HEK293 (cell line): ENCODE measurements around the gene LARP1.
A peak's percentile ranks its signal among the peaks of the same experiment; 100 is the strongest.
"Not testable (repeated sequence)": the region's sequence is repeated elsewhere in the genome, so short reads cannot be mapped to it uniquely, and the experiment has no call there.

Source experiments
- CTCF ChIA-PET: fragments of 350-600 bp; formaldehyde crosslinking; extraction: SDS; loops from one replicate; lab custom pipeline; 2021; ENCODE audit warnings: antibody characterized with exemption; lab: Yijun Ruan, JAX
- POLR2A ChIA-PET: fragments of 300-600 bp; formaldehyde crosslinking; extraction: SDS; loops from one replicate; lab custom pipeline; 2020; ENCODE audit warnings: antibody characterized with exemption, inconsistent platforms; lab: Yijun Ruan, JAX
- H3K27ac ChIP-seq: fragments of 200-500 bp; sonication (Bioruptor generic); 2 replicates; pipeline ENCODE4 v1.5.1; 2014; ENCODE audit warnings: low read depth, low read length, control low read depth, inconsistent platforms; ENCODE audit errors: extremely low read depth
- H3K36me3 ChIP-seq, 2 experiments: fragments of 200-500 bp in 1 of 2; sonication (Bioruptor generic) in 1 of 2; 1 replicate in 1 of 2; 2 replicates in 1 of 2; pipeline ENCODE4 v1.5.1; 2014 to 2017; ENCODE audit warnings: inconsistent platforms in 2 of 2, low read length in 2 of 2; ENCODE audit not compliant: control insufficient read depth in 2 of 2, insufficient read depth in 1 of 2
- H3K4me1 ChIP-seq: fragments of 200-500 bp; sonication (Bioruptor generic); 2 replicates; pipeline ENCODE4 v1.5.1; 2014; ENCODE audit warnings: mild to moderate bottlenecking, low read length, inconsistent platforms; ENCODE audit not compliant: control insufficient read depth, insufficient read depth
- H3K4me3 ChIP-seq: 2 replicates; pipeline ENCODE4 v1.5.1; 2011; ENCODE audit warnings: low read depth, mild to moderate bottlenecking, control low read depth, low read length, moderate library complexity
- H3K9me3 ChIP-seq: fragments of 200-500 bp; sonication (Bioruptor generic); 2 replicates; pipeline ENCODE4 v1.5.1; 2014; ENCODE audit warnings: low read depth, low read length, inconsistent platforms; ENCODE audit not compliant: control insufficient read depth, insufficient read depth
- OSR2 ChIP-seq: fragments of 450-650 bp; formaldehyde crosslinking; IDR thresholded peaks from 2 replicates; pipeline ENCODE4 v1.5.1; 2016; ENCODE audit warnings: missing biosample characterization, missing genetic modification characterization
- ZBTB17 ChIP-seq: fragments of 450-650 bp; formaldehyde crosslinking; IDR thresholded peaks from 2 replicates; pipeline ENCODE4 v1.5.1; 2016; ENCODE audit warnings: missing biosample characterization, missing genetic modification characterization
- ZEB2 ChIP-seq: fragments of 450-650 bp; formaldehyde crosslinking; IDR thresholded peaks from 2 replicates; pipeline ENCODE4 v1.5.1; 2016; ENCODE audit warnings: missing biosample characterization, missing genetic modification characterization
- ZNF140 ChIP-seq: fragments of 450-650 bp; formaldehyde crosslinking; IDR thresholded peaks from 2 replicates; pipeline ENCODE4 v1.5.1; 2016; ENCODE audit warnings: missing biosample characterization, missing genetic modification characterization
- ZNF169 ChIP-seq: fragments of 450-650 bp; formaldehyde crosslinking; IDR thresholded peaks from 2 replicates; pipeline ENCODE4 v1.5.1; 2016; ENCODE audit warnings: missing biosample characterization, missing genetic modification characterization
- ZNF2 ChIP-seq: fragments of 450-650 bp; formaldehyde crosslinking; IDR thresholded peaks from 2 replicates; pipeline ENCODE4 v1.5.1; 2016; ENCODE audit warnings: missing biosample characterization, missing genetic modification characterization
- ZNF221 ChIP-seq: fragments of 450-650 bp; formaldehyde crosslinking; IDR thresholded peaks from 2 replicates; pipeline ENCODE4 v1.5.1; 2017; ENCODE audit warnings: missing biosample characterization, missing genetic modification characterization, borderline replicate concordance
- ZNF366 ChIP-seq: fragments of 450-650 bp; formaldehyde crosslinking; conservative IDR thresholded peaks from 2 replicates; pipeline ENCODE4 v1.5.1; 2016; ENCODE audit warnings: missing biosample characterization, missing genetic modification characterization
- ZNF394 ChIP-seq: fragments of 450-650 bp; formaldehyde crosslinking; IDR thresholded peaks from 2 replicates; pipeline ENCODE4 v1.5.1; 2016; ENCODE audit warnings: missing biosample characterization, missing genetic modification characterization, mild to moderate bottlenecking, moderate library complexity, borderline replicate concordance
- ZNF514 ChIP-seq: fragments of 450-650 bp; formaldehyde crosslinking; IDR thresholded peaks from 2 replicates; pipeline ENCODE4 v1.5.1; 2016; ENCODE audit warnings: missing biosample characterization, missing genetic modification characterization
- ZNF555 ChIP-seq: fragments of 450-650 bp; formaldehyde crosslinking; conservative IDR thresholded peaks from 2 replicates; pipeline ENCODE4 v1.5.1; 2017; ENCODE audit warnings: missing biosample characterization, mild to moderate bottlenecking, missing genetic modification characterization, inconsistent platforms
- ZNF561 ChIP-seq: fragments of 450-650 bp; IDR thresholded peaks from 2 replicates; pipeline ENCODE4 v1.5.1; 2018; ENCODE audit warnings: missing biosample characterization, missing genetic modification characterization, borderline replicate concordance
- ZNF585B ChIP-seq: fragments of 450-650 bp; formaldehyde crosslinking; IDR thresholded peaks from 2 replicates; pipeline ENCODE4 v1.5.1; 2016; ENCODE audit warnings: missing biosample characterization, missing genetic modification characterization
- ZNF600 ChIP-seq: fragments of 450-650 bp; formaldehyde crosslinking; IDR thresholded peaks from 2 replicates; pipeline ENCODE4 v1.5.1; 2016; ENCODE audit warnings: missing biosample characterization, missing genetic modification characterization
- ZNF768 ChIP-seq: fragments of 450-650 bp; formaldehyde crosslinking; IDR thresholded peaks from 2 replicates; pipeline ENCODE4 v1.5.1; 2018; ENCODE audit warnings: missing biosample characterization, mild to moderate bottlenecking, missing genetic modification characterization
- TF ChIP-seq, protein P1 (sequence below): fragments of 450-650 bp; formaldehyde crosslinking; optimal IDR thresholded peaks from 2 replicates; pipeline ENCODE3; 2016; ENCODE audit warnings: missing biosample characterization, mild to moderate bottlenecking, missing genetic modification characterization
- TF ChIP-seq, protein P2 (sequence below): fragments of 450-650 bp; formaldehyde crosslinking; IDR thresholded peaks from 2 replicates; pipeline ENCODE4 v1.5.1; 2016; ENCODE audit warnings: missing biosample characterization, missing genetic modification characterization
- TF ChIP-seq, protein P3 (sequence below): fragments of 450-650 bp; formaldehyde crosslinking; IDR thresholded peaks from 2 replicates; pipeline ENCODE4 v1.5.1; 2016; ENCODE audit warnings: missing biosample characterization, missing genetic modification characterization

LARP1 gene

DNA sequence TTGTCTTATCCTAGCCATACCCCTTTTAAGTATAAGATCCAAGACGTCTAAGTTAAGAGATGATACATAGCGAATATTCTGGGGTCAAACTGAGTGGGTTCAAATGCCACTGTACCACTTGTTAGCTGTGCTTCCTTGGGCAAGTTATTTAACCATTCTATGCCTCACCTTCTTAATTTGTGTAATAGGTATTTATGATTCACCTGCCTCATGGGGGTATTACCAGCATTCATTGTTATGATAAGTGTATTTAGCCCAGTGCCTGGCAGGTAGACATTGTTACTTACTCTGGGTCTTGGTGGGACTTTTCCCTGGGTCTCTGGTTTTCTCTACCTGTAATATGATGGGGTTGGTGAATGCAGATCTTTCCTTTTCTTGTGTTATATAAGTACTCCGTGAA, 3.8 kb downstream of the LARP1 start:
- H3K27ac ChIP-seq, result no peak overlapping the region
- H3K4me1 ChIP-seq, result peaks cover 39% of the 10 kb centered on the region

DNA sequence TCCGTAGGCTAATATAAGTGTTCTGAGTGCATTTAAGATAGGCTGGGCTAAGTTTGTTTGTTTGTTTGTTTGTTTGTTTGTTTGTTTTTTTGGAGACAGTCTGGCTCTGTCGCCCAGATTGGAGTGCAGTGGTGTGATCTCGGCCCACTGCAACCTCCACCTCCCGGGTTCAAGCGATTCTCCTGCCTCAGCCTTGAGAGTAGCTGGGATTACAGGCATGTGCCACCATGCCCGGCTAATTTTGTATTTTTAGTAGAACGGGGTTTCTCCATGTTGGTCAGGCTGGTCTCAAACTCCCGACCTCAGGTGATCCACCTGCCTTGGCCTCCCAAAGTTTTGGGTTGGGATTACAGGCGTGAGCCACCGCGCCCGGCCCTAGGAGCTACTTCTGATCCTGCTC, 4.7 kb downstream of the LARP1 start:
- POLR2A ChIA-PET, H3K4me3 ChIP-seq, H3K36me3 ChIP-seq, H3K9me3 ChIP-seq, H3K27ac ChIP-seq: not testable (repeated sequence)
- peaks cover 39% of the 10 kb centered on the region for H3K4me1 ChIP-seq
- CTCF ChIA-PET, result interaction anchor here (0.6 kb wide), 1 partner anchor 84 kb away, joined by 3 read pairs; no protein-coding TSS in a partner anchor
- TF ChIP-seq ZNF600 (tag by site-specific recombination) (peak; percentile 25; the same call in 1 of the 2 replicates), ZNF2 (tag by site-specific recombination) (0 out of 2 replicates have a peak, but pooled peaks have one; percentile 49), ZNF394 (tag by site-specific recombination) (peak; percentile 88), ZBTB17 (tag by site-specific recombination) (0 out of 2 replicates have a peak, but pooled peaks have one; percentile 25)
- TF ChIP-seq, protein P1, sequence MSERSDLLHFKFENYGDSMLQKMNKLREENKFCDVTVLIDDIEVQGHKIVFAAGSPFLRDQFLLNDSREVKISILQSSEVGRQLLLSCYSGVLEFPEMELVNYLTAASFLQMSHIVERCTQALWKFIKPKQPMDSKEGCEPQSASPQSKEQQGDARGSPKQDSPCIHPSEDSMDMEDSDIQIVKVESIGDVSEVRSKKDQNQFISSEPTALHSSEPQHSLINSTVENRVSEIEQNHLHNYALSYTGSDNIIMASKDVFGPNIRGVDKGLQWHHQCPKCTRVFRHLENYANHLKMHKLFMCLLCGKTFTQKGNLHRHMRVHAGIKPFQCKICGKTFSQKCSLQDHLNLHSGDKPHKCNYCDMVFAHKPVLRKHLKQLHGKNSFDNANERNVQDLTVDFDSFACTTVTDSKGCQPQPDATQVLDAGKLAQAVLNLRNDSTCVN (tag by site-specific recombination), result peak; percentile 12

More for the DNA sequence above, 3.8 kb downstream of the LARP1 start:
- CTCF ChIA-PET, result no interaction called here
- no peaks in the 10 kb centered on the region; a peak in 1 of 3 replicates for H3K36me3 ChIP-seq
- no peaks in the 10 kb centered on the region for H3K9me3 ChIP-seq
- no peak overlapping the region for H3K4me3 ChIP-seq
- POLR2A ChIA-PET, result interaction anchor here (1.3 kb wide), 1 partner anchor 8 kb away, joined by 4 read pairs; no protein-coding TSS in a partner anchor
- TF ChIP-seq, protein P2, sequence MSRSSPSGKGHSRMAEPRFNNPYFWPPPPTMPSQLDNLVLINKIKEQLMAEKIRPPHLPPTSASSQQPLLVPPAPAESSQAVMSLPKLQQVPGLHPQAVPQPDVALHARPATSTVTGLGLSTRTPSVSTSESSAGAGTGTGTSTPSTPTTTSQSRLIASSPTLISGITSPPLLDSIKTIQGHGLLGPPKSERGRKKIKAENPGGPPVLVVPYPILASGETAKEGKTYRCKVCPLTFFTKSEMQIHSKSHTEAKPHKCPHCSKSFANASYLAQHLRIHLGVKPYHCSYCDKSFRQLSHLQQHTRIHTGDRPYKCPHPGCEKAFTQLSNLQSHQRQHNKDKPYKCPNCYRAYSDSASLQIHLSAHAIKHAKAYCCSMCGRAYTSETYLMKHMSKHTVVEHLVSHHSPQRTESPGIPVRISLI (tag by site-specific recombination), result no peak
- TF ChIP-seq OSR2 (no peak), ZNF585B (tag by site-specific recombination) (no peak), ZNF514 (tag by site-specific recombination) (no peak), ZNF221 (no peak), ZNF169 (tag by site-specific recombination) (no peak), ZNF561 (tag by site-specific recombination) (no peak), ZNF768 (tag by site-specific recombination) (no peak), ZEB2 (tag by site-specific recombination) (no peak), ZNF366 (tag by site-specific recombination) (no peak), ZNF140 (tag by site-specific recombination) (no peak), ZNF555 (tag by site-specific recombination) (no peak)
- TF ChIP-seq, protein P3, sequence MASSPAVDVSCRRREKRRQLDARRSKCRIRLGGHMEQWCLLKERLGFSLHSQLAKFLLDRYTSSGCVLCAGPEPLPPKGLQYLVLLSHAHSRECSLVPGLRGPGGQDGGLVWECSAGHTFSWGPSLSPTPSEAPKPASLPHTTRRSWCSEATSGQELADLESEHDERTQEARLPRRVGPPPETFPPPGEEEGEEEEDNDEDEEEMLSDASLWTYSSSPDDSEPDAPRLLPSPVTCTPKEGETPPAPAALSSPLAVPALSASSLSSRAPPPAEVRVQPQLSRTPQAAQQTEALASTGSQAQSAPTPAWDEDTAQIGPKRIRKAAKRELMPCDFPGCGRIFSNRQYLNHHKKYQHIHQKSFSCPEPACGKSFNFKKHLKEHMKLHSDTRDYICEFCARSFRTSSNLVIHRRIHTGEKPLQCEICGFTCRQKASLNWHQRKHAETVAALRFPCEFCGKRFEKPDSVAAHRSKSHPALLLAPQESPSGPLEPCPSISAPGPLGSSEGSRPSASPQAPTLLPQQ (tag by site-specific recombination), result no peak
- TF ChIP-seq, protein P1 (tag by site-specific recombination), result no peak
